B cell (primary cell): ENCODE results near the gene CDKN2B. TPM values are rescaled to one million over a fixed set of nuclear protein-coding genes. Genes with fewer than 3 reads are reported as not detected.
"Not testable (repeated sequence)": the region's sequence is repeated elsewhere in the genome, so short reads cannot be mapped to it uniquely, and the experiment has no call there.

Experiments
- ATAC-seq: fragments of 200-7000 bp; cut with Tn5 transposase; one replicate; pipeline ENCODE4 v1.10.0; 2021; ENCODE audit warnings: low read depth, mild to moderate bottlenecking, moderate number of reproducible peaks, moderate library complexity
- CTCF ChIA-PET: fragments of 350-600 bp; sonication (Branson Sonifier 250); formaldehyde crosslinking; loops from one replicate; lab custom pipeline; 2021; ENCODE audit warnings: antibody characterized with exemption, inconsistent platforms; lab: Charles Lee
- POLR2A ChIA-PET: fragments of 350-600 bp; sonication (Branson Sonifier 250); formaldehyde crosslinking; loops from one replicate; lab custom pipeline; 2021; ENCODE audit warnings: antibody characterized with exemption; lab: Charles Lee
- DNase-seq: peaks from one replicate; pipeline ENCODE4 v3.0.0; 2013
- H2AFZ ChIP-seq: 2 replicates; pipeline ENCODE4 v1.6.1; 2012; ENCODE audit warnings: mild to moderate bottlenecking, low read depth, low read length; ENCODE audit not compliant: insufficient read depth, poor library complexity, severe bottlenecking
- H3K27ac ChIP-seq, 2 donors: 1 replicate in 1 of 2; 2 replicates in 1 of 2; pipeline ENCODE4 v1.5.1; 2012 to 2013; ENCODE audit warnings: low read length in 2 of 2, mild to moderate bottlenecking in 2 of 2, moderate library complexity in 1 of 2
- H3K27me3 ChIP-seq, 4 experiments: fragments of 200-600 bp in 1 of 4; sonication (generic) in 1 of 4; replicated peaks in 1 of 4; 1 replicate in 2 of 4; 2 replicates in 2 of 4; pipeline versions ENCODE4 v1.6.1 to v1.7.0; 2013 to 2016; ENCODE audit warnings: low read length in 3 of 4, mild to moderate bottlenecking in 2 of 4, mixed read lengths in 1 of 4, moderate library complexity in 1 of 4; ENCODE audit not compliant: insufficient read depth in 4 of 4, control insufficient read depth in 3 of 4; ENCODE audit errors: control extremely low read depth in 1 of 4
- H3K36me3 ChIP-seq, 2 experiments: replicated peaks in 1 of 2; 1 replicate in 1 of 2; 2 replicates in 1 of 2; pipeline versions ENCODE4 v1.6.1 to v1.7.1; 2013; ENCODE audit warnings: low read length in 1 of 2; ENCODE audit not compliant: insufficient read depth in 2 of 2, control insufficient read depth in 1 of 2; ENCODE audit errors: control extremely low read depth in 1 of 2, extremely low read depth in 1 of 2
- H3K4me1 ChIP-seq, 2 donors: fragments of 200-600 bp in 1 of 2; sonication (generic) in 1 of 2; 1 replicate in 1 of 2; 2 replicates in 1 of 2; pipeline versions ENCODE4 v1.5.1 to v1.6.1; 2013 to 2017; ENCODE audit warnings: low read length in 2 of 2; ENCODE audit not compliant: control insufficient read depth in 2 of 2, insufficient read depth in 2 of 2
- H3K4me2 ChIP-seq: replicated peaks from 2 replicates; pipeline ENCODE3; 2012; ENCODE audit warnings: mild to moderate bottlenecking, low read depth, low read length; ENCODE audit not compliant: poor library complexity, severe bottlenecking
- H3K4me3 ChIP-seq, 5 experiments: fragments of 200-600 bp in 1 of 5; sonication (generic) in 1 of 5; 1 replicate in 3 of 5; 2 replicates in 2 of 5; pipeline versions ENCODE4 v1.5.1 to v1.7.0; 2011 to 2016; ENCODE audit warnings: low read length in 4 of 5, mild to moderate bottlenecking in 4 of 5, low read depth in 2 of 5, control low read depth in 1 of 5, moderate library complexity in 1 of 5; ENCODE audit not compliant: insufficient read depth in 1 of 5; ENCODE audit errors: control extremely low read depth in 1 of 5, extremely low read depth in 1 of 5
- H3K79me2 ChIP-seq: fragments of 200-600 bp; sonication (generic); one replicate; pipeline ENCODE4 v1.6.0; 2016; ENCODE audit warnings: low read length; ENCODE audit not compliant: control insufficient read depth, insufficient read depth
- H3K9ac ChIP-seq: fragments of 200-600 bp; sonication (generic); 2 replicates; pipeline ENCODE4 v1.6.1; 2017; ENCODE audit warnings: mild to moderate bottlenecking, low read length, moderate library complexity
- H3K9me3 ChIP-seq, 3 donors: one replicate each; pipeline versions ENCODE4 v1.6.1 to v1.7.1; 2013; ENCODE audit warnings: low read length in 2 of 3; ENCODE audit not compliant: control insufficient read depth in 2 of 3, insufficient read depth in 1 of 3; ENCODE audit errors: control extremely low read depth in 1 of 3
- H4K20me1 ChIP-seq: 2 replicates; pipeline ENCODE4 v1.6.0; 2012; ENCODE audit warnings: mild to moderate bottlenecking, low read length; ENCODE audit not compliant: insufficient read depth, control insufficient read depth, poor library complexity, severe bottlenecking
- H3K27ac Mint-ChIP-seq: one replicate; pipeline ENCODE4 v1.8.0; 2021; ENCODE audit warnings: mixed read lengths
- H3K27me3 Mint-ChIP-seq: one replicate; pipeline ENCODE4 v1.8.0; 2021; ENCODE audit warnings: mixed read lengths
- H3K4me1 Mint-ChIP-seq: one replicate; pipeline ENCODE4 v1.8.0; 2021; ENCODE audit warnings: mixed read lengths
- H3K4me3 Mint-ChIP-seq: one replicate; pipeline ENCODE4 v1.8.0; 2021; ENCODE audit warnings: mixed read lengths
- H3K9me3 Mint-ChIP-seq: one replicate; pipeline ENCODE4 v1.8.0; 2022; ENCODE audit warnings: mixed read lengths; ENCODE audit not compliant: insufficient read depth
- CTCF ChIP-seq: fragments of 200-600 bp; IDR thresholded peaks from one replicate; pipeline ENCODE4 v1.8.0; 2022; ENCODE audit warnings: antibody characterized with exemption, mild to moderate bottlenecking
- EZH2 ChIP-seq: IDR thresholded peaks from 2 replicates; pipeline ENCODE4 v1.6.1; 2012; ENCODE audit warnings: borderline replicate concordance, low read depth, mild to moderate bottlenecking, moderate library complexity, low read length; ENCODE audit not compliant: insufficient read depth, poor library complexity, severe bottlenecking
- WGBS: methylation state at CpG from one replicate; pipeline ENCODE4 v1.1.5; 2013; ENCODE audit warnings: missing lambda C conversion rate; ENCODE audit not compliant: insufficient coverage; 5-methylcytosine and 5-hydroxymethylcytosine counted together
- intact Hi-C: fragments of 100-400 bp; cut with micrococcal nuclease; formaldehyde crosslinking; loops from one replicate; pipeline ENCODE4 v1.10.0; 2022
- polyA plus RNA-seq: library from polyadenylated mRNA; depleted of rRNA; stranded (reverse); fragments of >200 nt; gene quantifications from 2 replicates; pipeline ENCODE4 v1.2.3, GENCODE V29; 2012
- total RNA-seq, 2 donors: library from RNA; stranded (reverse); fragments of 120-200 nt in 1 of 2; gene quantifications; 1 replicate in 1 of 2; 2 replicates in 1 of 2; pipeline versions ENCODE4 v1.2.3 to v1.2.4, GENCODE V29; 2013 to 2022

CDKN2B gene
- total and polyA plus RNA-seq, 2 donors (not counting 1 experiment from before 2014, with no cell fraction given), result 0.36 to 0.42 TPM

- TF ChIP-seq EZH2, result no peak
- no peak for TF ChIP-seq CTCF
- H3K27ac Mint-ChIP-seq, result no peak overlapping the region
- no peak overlapping the region for H3K27ac ChIP-seq
- 3% methylated on average over 27 of the region's 29 CpGs for WGBS
- peak overlapping the region; percentile 39 for H3K9ac ChIP-seq
- no peaks in the 10 kb centered on the region for H4K20me1 ChIP-seq
- intact Hi-C loops, result loop anchor here (1.0 kb wide), 2 partner anchors 10 to 29 kb away; partner anchors contain the start of genes CDKN2A and CDKN2B-AS1
- peaks cover 7% of the 10 kb centered on the region for H3K9me3 Mint-ChIP-seq
- H3K79me2 ChIP-seq, result no peaks in the 10 kb centered on the region
- peaks cover 0 to 78% (median 72%) of the 10 kb centered on the region in 4 experiments for H3K27me3 ChIP-seq
- ATAC-seq, result peak; percentile 63
- H3K9me3 ChIP-seq, result peaks cover 1 to 52% (median 31%) of the 10 kb centered on the region in 3 donors
- peak overlapping the region; percentile 72 for H3K4me2 ChIP-seq
- ChIA-PET POLR2A (no interaction called here), CTCF (interaction anchor here (1.4 kb wide), 1 partner anchor 44 kb away, joined by 6 read pairs; the partner anchor contains the start of gene CDKN2B)
- H3K36me3 ChIP-seq, result no peaks in the 10 kb centered on the region
- H3K4me1 ChIP-seq, result peaks cover 17 to 34% of the 10 kb centered on the region in 2 donors
- H3K27me3 Mint-ChIP-seq, result peaks cover 89% of the 10 kb centered on the region
- peak overlapping the region in 4 of 5 experiments; percentile 14 to 49 (median 27) for H3K4me3 ChIP-seq
- H2AFZ ChIP-seq, result peak overlapping the region; percentile 41
- DNase-seq, result peak; percentile 80
- H3K4me1 Mint-ChIP-seq, result peaks cover 20% of the 10 kb centered on the region
- H3K4me3 Mint-ChIP-seq, result peak overlapping the region; percentile 76
Measured at GRCh38 chr9:21964925-21965385, 44.1 kb downstream of the CDKN2B start.

- H3K27me3 ChIP-seq, result peaks cover 0 to 44% (median 41%) of the 10 kb centered on the region in 4 experiments
- intact Hi-C loops, result no loop called here
- no peak overlapping the region for H3K9ac ChIP-seq
- WGBS, result no CpG with 5 or more reads among the region's 2 CpGs
- CTCF ChIA-PET, result interaction anchor here (0.7 to 2.7 kb wide), 2 partner anchors 47 to 905 kb away, joined by 5 to 8 read pairs; partner anchors contain the start of gene CDKN2B
- H3K4me3 ChIP-seq, result no peak overlapping the region
- no peaks in the 10 kb centered on the region for H3K79me2 ChIP-seq
- H3K36me3 ChIP-seq, result no peaks in the 10 kb centered on the region
- no peak for TF ChIP-seq CTCF
- no peak for TF ChIP-seq EZH2
- Mint-ChIP-seq H3K4me3 (no peak overlapping the region), H3K9me3 (peaks cover under 1% of the 10 kb centered on the region), H3K4me1 (peaks cover 14% of the 10 kb centered on the region), H3K27ac (no peak overlapping the region), H3K27me3 (peaks cover 66% of the 10 kb centered on the region)
- H2AFZ ChIP-seq, result no peak overlapping the region
- peaks cover 12 to 18% of the 10 kb centered on the region in 2 donors for H3K4me1 ChIP-seq
- no peak overlapping the region for H3K27ac ChIP-seq
- DNase-seq, result no peak
- peaks cover 0 to 23% (median 1%) of the 10 kb centered on the region in 3 donors for H3K9me3 ChIP-seq
- POLR2A ChIA-PET, result no interaction called here
- H3K4me2 ChIP-seq, result no peak overlapping the region
- no peak for ATAC-seq
- no peaks in the 10 kb centered on the region for H4K20me1 ChIP-seq
Measured at GRCh38 chr9:21961569-21961968, 47.5 kb downstream of the CDKN2B start.

GRCh38 chr9:21959268-21959667 is 49.8 kb downstream of the CDKN2B start:
- H3K36me3 ChIP-seq, POLR2A ChIA-PET, H3K27ac ChIP-seq, H3K4me3 ChIP-seq, H2AFZ ChIP-seq, H3K4me1 ChIP-seq, H3K9ac ChIP-seq, H3K4me2 ChIP-seq, H3K4me1 Mint-ChIP-seq, H3K4me3 Mint-ChIP-seq, DNase-seq, H3K27ac Mint-ChIP-seq, H4K20me1 ChIP-seq, H3K9me3 Mint-ChIP-seq, H3K9me3 ChIP-seq, H3K79me2 ChIP-seq, ATAC-seq, intact Hi-C loops: not testable (repeated sequence)
- peaks cover 0 to 32% (median 19%) of the 10 kb centered on the region in 4 experiments for H3K27me3 ChIP-seq
- WGBS, result 98% methylated on average over 8 of the region's 33 CpGs
- CTCF ChIA-PET, result interaction anchor here (2.7 kb wide), 1 partner anchor 50 kb away, joined by 8 read pairs; the partner anchor contains the start of gene CDKN2B
- H3K27me3 Mint-ChIP-seq, result peaks cover 44% of the 10 kb centered on the region
